ENCODE measurements around the gene SPIN3.

Gene SPIN3

GRCh38 chrX:56943264-56943663 lies 52.1 kb downstream of the SPIN3 start:
- no peak overlapping the region for H3K4me3 ChIP-seq (replicated peaks; ENCODE audit: low read depth, low read length)
- no peak for DNase-seq (ENCODE audit: low read depth)
- TF ChIP-seq CTCF (IDR thresholded peaks at IDR 0.05; ENCODE audit: low read length, missing control alignments): no peak

Data from fibroblast of pulmonary artery (primary cell).